Fibroblast of peridontal ligament (primary cell): ENCODE data around the gene C16orf74.

Source experiments
- DNase-seq: peaks from one replicate; pipeline ENCODE4 v3.0.0-alpha.2; 2010; ENCODE audit errors: extremely low read depth

Gene C16orf74

DNA sequence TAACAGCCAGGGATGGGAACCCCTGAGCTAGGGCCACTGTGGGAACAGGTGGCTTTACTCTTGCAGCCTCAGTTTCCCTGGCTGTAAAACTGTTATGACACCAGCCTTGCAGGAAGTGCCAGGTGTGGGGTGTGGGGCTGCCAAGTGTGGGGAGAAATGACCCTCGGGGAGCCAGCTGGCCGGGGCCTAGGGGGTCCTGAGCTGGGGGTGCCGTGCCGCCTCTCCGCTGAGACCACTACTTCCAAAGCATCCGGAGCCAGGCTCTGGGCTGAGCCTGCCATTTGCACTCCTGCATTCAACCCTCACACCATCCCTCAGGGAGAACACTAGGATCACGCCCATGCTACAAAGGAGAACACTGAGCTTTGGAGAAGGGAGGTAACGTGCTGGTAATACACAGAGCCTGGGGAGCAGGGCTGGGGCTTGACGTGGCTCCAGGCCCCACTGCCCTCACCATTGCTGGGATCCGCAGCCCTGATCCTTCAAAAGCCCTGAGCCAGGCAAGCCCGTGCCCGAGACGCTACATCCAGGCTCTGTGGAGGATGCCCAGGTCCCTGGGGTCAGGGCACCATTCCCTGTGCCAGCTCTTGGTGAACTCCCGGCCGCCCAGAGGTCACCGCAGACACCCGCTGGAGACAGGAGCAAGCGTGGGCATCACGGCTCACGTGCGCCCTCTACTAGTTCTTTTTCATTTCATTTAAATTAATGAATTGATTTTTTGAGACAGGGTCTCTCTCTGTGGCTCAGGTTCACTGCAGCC lies 33.3 kb downstream of the C16orf74 start:
- peak; percentile 64 for DNase-seq

GRCh38 chr16:85716680-85717038 lies 34.2 kb downstream of the C16orf74 start:
- no peak for DNase-seq

DNA sequence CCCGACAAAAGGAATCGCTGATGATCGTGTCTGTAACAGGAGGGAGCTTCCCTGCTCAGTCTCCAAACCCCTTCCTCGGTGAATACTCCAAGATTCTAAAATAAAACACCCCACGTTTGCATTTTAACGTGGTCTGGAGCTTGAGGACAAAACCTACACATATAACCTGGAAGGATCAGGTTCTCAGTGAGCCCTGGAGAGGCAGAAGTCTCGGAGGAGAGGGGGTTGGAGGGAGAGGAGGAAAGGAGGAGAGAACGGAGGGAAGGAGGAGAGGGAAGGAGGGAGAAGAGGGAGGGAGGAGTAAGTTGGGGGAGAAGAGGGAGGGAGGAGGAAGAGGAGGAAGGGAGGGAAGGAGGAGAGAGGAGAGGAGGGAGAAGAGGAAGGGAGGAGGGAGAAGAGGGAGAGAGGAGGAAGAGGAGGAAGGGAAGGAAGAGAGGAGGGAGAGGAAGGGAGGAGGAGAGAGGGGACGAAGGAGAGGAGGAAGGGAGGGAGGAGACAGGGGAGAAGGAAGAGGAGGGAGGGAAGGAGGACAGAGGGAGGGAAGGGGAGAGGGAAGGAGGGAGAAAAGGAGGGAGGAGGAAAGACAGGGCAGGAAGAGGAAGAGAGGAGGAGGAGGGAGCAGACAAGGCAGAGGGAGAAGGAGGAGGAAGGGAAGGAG lies 34.7 kb downstream of the C16orf74 start:
- DNase-seq, result no peak

DNA sequence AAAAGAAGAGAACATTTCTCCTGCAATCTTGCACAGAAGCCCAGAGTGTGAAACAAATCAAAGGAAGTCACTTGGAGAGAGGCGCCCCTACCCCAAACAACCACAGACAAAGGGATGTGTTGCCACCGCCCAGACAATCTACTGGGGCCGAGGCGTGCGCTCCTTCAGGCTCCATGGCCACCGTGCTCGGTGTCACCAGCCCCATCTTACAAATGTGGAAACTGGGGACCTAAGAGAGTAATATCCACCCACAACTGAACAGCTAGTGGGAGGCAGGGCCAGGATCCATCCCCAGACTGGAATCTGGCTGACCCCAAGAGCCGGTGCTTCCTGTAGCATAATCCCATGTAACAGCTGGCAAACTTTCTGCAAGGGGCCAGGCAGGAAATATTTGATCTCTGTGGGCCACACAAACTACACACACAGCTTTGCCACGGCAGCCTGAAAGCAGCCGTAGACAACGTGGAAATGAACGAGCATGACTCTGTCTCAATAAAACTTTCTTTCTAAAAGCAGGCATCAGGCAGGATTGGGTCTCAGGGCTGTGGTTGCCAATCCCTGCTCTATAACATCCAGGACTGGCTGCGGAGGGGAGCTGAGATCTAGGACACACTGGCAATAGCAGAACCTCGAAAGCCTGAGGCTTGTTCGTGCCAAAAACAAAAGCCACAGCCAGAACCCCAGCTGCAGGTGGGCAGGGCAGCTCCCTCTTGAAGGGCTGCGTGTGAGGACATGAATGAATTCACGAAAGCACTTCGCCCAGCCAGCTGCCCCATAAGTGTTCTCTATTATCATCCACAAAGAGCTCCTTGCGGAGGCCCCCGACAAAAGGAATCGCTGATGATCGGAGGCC lies 35.5 kb downstream of the C16orf74 start:
- no peak for DNase-seq

- DNase-seq, result no peak
Observed at GRCh38 chr16:85712801-85713200, 38.1 kb downstream of the C16orf74 start.

DNA sequence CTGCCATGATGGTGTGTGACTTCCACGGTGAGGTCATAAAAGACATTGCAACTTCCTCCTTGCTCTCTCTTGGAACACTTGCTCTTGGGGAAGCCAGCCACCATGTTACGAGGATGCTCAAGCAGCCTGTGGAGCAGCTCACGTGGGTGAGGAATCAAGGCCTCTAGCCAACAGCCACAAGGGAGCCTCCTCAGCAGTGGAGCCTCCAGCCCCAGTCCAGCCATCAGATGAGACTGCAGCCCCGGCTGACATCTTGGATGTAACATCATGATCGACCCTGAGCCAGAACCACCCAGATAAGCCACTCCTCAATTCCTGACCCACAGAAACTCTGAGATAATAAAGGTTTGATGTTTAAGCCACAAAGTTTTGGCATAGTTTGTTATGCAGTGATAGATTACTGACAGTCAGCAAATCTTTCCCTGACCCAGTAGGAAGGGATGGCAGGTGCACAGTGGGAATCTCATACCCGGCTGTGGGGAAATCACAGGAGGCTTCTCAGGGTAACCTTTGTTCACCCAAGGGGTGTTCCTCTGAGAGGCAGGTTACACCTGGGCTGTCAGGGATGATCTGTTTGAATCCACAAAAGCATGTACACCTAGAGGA lies 38.8 kb downstream of the C16orf74 start:
- DNase-seq, result no peak

GRCh38 chr16:85710732-85711131 lies 40.2 kb downstream of the C16orf74 start:
- DNase-seq, result no peak

GRCh38 chr16:85709766-85710585 lies 40.9 kb downstream of the C16orf74 start:
- DNase-seq, result no peak

- no peak for DNase-seq
Observed at GRCh38 chr16:85708338-85708737, 42.6 kb downstream of the C16orf74 start.

DNA sequence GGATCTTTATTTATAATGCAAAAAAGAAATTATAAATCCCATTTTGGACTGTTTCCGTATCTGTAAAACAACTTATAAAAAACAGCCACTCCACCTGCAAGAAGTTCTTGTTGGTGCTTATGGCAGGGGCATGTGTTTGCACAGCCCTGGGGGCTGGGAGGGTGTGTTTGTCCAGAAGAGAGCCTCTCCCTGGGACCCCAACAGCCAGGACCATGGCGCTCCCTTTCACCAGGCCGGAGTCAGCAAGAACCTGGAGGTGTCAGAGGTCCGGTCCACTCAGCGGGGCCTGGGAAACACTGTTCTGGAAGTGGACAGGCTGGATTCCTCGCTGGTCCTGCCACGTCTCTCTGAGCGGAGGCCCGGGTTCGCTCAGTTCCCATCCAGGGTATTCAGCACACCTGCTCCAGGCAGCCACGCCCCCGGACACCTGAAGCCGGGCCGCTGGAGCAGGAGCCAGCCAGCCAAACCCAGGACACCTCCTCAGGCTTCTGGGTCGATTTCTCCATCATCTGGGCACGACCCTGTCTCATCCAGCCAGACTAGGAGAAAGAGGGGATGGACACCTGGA lies 43.3 kb downstream of the C16orf74 start:
- DNase-seq, result no peak

GRCh38 chr16:85706449-85707034 lies 44.4 kb downstream of the C16orf74 start:
- no peak for DNase-seq

DNA sequence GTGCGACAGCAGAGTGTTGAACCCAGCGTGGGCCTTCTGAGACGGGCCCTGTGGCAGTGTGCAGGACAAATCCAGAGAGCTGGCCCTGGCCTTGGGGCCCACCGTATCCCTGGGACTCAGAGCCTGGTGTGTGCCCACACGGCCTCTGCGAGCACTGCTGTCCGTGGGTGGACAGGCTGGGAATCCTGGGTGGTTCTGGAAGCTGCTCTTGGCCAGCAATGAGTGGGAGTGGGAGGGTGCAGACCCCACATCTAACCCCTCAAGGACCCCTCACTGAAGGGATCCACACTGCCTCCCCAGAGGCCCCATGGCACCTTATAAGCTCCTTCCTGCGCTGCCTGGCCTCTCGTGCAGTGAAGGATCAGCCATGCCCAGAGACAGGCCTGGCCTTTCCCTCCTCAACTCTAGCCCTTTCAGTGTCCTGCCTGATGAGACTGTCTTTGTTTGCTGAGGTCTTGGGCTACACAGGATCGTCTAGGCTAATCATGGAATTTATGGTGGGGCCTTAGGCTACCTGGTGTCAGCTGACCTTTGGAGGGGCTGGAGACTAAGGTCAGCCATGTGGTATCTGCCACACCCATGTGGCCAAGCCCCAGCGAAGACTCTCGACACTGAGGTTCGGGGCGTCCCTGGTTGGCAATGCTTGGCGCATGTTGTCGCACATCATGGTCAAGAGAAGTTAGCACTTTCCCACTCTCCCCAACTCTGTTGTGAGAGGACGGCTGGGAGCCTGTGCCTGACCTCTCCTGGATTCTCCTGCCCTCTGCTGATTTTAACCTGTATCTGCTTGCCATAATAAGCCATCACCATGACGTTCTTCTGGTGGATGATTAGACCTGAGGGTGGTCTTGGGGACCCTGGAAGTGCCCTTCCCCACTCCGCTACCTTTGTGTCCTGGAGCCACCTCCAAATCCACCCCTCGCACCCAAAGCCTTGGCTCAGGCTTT lies 45.7 kb downstream of the C16orf74 start:
- no peak for DNase-seq

- DNase-seq, result no peak
Observed at GRCh38 chr16:85704011-85704410, 46.9 kb downstream of the C16orf74 start.

GRCh38 chr16:85699628-85700027 lies 51.3 kb downstream of the C16orf74 start:
- DNase-seq, result peak; percentile 38

- DNase-seq, result no peak
Observed at GRCh38 chr16:85698935-85699558, 51.8 kb downstream of the C16orf74 start.

- no peak for DNase-seq
Observed at GRCh38 chr16:85698459-85698891, 52.4 kb downstream of the C16orf74 start.

DNA sequence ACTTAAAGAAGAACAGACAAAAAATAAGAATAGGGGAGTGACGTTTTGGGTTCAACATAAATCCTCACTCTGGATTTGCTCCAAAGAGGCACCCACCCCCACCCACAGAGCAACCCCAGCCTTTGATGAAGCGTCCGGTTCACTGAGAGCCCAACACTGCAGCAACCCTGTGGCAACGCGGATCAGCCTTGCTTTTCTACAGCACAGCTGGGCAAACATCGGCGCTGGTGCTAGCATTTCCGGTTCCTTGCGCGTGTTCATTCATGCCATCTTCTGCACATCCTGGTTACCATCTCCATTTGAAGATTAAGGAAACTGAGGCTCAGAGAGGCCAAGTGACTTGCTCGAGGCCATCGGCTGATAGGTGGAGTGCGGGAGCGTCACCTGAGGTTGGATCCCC lies 53.5 kb downstream of the C16orf74 start:
- no peak for DNase-seq

GRCh38 chr16:85696781-85697180 lies 54.1 kb downstream of the C16orf74 start:
- DNase-seq, result no peak
